Stimulated activated CD8-positive, alpha-beta memory T cell treated with anti-CD3 and anti-CD28 coated beads, Interleukin-4, amount 100 ng/mL, for 4 hours (primary cell): ENCODE data around the gene CNIH2.
"Not testable (repeated sequence)": the region's sequence is repeated elsewhere in the genome, so short reads cannot be mapped to it uniquely, and the experiment has no call there.

Experiments
- DNase-seq, 2 donors: peaks; one replicate each; pipeline ENCODE4 v3.0.0-alpha.2; 2020; ENCODE audit warnings: low read depth in 2 of 2, low spot score in 1 of 2

Gene CNIH2

GRCh38 chr11:66276619-66277018 is 1.4 kb upstream of the CNIH2 start:
- DNase-seq, result not testable (repeated sequence)

DNA sequence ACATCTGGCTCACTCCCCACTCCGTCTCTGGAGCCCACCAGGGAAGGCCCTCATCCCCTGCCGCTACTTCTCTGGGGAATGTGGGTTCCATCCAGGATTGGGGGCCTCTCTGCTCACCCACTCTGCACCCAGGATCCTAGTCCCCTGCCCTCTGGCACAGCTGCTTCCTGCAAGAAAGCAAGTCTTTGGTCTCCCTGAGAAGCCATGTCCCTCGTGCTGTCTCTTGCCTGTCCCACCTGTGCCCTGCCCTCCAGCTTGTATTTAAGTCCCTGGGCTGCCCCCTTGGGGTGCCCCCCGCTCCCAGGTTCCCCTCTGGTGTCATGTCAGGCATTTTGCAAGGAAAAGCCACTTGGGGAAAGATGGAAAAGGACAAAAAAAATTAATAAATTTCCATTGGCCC is 911 bp upstream of the CNIH2 start:
- DNase-seq, result not testable (repeated sequence)

GRCh38 chr11:66278363-66279091 is 552 bp downstream of the CNIH2 start:
- DNase-seq, result no peak

- DNase-seq, result no peak
These were observed 1.2 kb downstream of the CNIH2 start for GRCh38 chr11:66279092-66279734.

DNA sequence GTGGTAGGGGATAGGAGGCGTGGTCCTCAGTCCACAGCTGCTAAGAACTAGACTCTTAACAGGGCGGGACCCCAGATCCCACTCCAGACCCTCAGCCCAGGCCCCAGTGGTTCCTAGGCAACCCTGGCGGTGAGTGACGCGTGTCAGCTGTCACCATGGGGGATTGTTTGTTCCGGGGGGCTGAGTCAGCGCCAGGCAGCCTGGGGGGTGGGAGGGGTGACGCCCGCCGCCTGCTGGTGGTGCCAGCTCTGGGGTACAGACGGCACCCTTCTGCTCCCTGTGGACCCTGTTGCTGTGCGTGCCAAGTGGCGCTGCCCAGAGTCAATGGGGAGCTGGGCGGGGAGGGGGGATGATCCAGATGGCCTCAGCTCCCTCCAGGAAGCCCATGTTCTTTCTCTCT is 2.5 kb downstream of the CNIH2 start:
- no peak for DNase-seq

- DNase-seq, result no peak
These were observed 3.0 kb downstream of the CNIH2 start for GRCh38 chr11:66281001-66281400.

- no peak for DNase-seq
These were observed 3.9 kb downstream of the CNIH2 start for GRCh38 chr11:66281776-66282467.

DNA sequence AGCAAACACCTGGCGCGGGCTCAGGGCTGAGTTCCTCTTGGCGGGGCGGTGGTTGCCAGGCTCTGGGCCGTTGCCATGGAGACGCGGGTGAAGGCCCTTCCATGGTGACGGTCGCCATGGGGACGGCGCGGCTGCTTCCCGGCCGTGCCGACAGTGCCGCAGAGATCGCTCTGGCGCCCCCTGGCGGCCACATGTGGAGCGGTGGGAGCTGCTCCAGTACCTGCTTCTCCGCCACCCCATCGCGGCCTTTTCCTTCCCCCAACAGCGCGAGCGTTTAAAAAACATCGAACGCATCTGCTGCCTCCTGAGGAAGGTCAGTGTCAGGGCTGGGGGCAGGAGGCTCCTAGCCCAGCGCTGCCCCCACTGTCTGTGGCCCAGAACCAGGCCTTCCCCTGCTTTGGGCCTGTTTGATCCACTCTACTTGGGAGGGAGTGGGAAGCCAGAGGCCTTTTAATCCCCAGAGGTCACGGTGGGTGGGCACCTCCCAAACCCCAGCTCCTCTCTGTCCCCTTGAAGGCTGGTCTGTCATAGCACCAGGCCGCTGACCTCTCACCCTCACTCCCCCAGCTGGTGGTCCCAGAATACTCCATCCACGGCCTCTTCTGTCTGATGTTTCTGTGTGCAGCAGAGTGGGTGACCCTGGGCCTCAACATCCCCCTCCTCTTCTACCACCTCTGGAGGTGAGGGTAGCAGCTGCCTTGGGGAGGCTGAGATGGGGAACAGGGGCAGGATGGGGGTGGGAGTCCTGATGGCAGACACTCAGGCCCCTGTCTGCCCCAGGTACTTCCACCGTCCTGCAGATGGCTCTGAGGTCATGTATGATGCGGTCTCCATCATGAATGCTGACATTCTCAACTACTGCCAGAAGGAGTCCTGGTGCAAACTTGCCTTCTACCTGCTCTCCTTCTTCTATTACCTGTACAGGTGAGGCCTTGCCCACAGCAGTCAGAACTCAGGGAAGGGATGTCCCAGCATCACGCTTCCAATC is 4.8 kb downstream of the CNIH2 start:
- peak; percentile 95 for DNase-seq

DNA sequence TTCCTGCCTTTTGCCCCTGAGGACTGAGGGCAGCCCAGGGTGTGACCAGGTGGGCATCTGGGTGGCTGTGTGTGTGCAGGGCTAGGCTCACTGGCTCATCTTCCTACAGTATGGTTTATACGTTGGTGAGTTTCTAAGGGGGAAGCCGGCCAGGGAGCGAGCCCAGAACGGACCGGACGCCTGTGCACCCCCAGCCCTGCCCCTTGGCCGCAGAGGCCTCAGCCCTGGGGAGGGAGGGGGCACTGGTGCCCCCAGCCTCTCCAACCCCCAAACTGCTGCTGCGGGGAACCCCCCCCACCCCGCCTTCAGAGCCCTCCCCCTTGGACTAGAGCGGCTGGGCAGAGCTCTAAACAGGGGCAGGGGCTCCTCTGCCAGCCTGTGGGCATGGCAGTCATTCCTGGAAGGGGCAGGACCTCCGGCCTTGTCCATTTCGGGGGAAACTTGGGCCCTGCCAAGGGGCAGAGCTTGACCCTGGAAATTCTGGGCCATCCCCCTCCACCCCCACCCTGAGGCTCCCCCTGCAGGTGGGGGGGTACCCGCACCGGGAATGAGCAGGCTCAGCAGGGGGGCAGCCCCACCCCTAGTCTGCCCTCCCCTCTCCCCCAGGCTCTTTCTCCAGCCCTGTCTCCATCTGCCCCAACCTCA is 5.6 kb downstream of the CNIH2 start:
- DNase-seq, result no peak

- DNase-seq, result no peak
These were observed 6.6 kb downstream of the CNIH2 start for GRCh38 chr11:66284526-66285078.

DNA sequence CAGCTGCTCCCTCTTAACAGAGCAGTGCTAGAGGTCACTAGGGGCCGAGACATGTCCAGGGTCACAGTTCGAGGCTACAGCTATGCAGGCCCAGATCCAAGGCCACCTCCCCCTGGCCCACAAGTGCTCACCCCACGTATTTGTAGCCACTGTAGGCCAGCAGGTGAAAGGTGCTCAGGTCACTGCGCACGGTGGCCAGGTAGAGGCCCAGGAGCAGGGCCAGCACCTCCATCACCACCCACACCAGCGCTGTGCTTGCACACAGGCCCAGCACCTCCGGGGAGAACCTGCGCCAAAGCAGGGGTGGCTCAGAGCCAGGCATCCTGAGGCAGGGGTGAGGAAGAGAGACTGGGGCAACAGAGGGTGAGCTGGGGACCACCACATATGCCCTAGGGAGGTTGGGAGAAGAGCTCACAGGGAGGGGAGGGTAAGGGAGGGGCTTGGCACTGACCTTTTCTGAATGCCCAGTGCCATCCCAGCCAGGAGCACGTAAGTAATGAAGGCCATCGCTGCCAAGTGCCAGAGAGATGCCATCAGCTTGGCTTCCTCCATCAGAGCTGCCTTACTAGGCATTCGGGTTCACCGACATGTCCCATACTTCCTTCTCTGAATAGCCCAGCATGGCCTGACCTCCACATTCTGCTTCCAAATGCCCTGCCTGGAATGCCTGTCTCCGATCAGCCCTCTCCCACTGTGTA is 7.4 kb downstream of the CNIH2 start:
- no peak for DNase-seq

DNA sequence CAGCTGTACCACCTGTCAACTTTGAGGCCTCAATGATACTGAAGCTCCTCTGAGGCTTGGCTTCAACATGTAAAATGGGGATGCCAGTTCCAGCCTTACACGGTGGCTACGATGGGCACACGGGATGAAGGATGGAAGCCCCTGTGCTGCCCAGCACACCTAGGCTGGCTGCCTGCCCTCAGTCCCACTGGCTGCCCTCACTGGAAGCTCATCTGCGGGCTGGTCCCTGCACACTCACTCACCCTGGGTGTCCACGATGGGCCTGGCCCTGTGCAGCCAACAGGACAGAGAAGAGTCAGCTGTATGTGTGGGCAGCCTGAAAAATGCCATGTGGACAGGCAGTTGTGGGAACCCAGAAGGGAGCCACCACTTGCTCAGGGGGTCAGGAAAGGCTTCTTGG is 8.7 kb downstream of the CNIH2 start:
- no peak for DNase-seq

DNA sequence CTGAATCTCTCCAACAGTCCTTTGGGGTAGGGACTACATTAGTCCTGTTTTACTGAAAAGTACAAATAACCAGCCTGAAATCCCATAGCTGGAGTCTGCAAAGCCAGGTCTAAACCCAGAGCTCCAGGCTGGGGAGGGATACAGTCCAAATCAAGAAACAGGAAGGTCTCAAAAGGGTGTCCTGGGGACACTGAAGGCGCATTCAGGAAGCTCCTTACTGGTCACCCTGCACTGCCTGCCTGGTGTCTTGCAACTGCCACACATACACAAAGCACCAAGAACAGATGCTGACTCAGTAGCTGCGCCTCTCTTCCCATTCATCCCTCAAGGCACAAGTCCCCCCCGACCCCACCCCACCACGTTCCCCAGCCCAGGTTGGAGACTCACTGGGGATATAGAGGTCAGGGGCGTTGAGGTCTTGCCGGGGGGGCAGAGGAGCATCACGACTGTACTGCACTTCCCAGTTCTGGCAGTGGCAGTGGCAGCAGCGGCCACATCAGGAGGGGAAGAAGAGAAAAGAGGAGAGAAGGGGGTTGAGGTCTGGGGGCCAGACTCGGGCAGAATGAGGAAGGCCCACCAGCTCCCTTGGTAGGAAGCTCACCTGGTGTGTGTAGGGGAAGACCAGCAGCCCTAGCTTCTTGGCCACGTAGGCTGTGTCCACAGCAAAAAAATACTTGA is 9.4 kb downstream of the CNIH2 start:
- DNase-seq, result no peak

DNA sequence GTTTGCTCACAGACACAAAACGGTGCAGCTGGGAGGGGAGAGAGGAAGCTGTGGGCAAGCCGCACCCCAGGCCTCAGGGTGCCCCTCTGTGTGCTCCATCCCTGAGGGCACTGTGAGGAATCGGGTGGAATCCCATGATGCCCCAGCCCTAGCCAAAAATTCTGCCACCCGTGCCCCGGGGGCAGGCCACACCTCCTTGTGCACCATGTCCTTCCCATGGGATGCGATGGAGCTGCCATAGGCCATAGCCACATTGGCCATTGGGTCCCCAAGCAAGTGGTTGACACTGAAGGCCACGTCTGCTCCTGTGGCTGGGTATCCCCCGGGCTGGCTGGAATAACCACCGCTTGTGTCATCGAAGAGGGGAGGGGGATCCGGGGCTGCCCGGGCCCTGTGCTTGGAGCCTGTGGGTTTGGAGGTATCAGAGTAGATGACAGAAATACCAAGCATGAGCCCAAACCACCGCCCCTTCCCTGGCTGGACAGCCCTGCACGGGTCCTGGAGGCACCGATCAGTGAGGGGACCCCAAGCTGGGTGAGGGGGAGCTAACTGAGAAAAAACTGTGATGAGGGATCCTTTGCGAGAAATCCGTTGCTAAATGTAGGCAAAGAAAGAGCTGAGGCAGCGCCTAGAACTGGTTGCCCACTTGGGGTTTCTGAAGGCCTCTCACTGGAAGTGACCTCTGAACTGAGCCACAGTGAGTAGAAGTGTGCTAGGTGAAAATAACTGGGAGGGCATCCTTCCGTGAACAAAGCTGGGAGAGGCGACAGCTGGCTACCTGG is 10.1 kb downstream of the CNIH2 start:
- no peak for DNase-seq

- DNase-seq, result peak; percentile 95 to 98
These were observed 10.9 kb downstream of the CNIH2 start, which contains the start of gene YIF1A for GRCh38 chr11:66288671-66289547. Gene YIF1A (minus strand): TSS chr11:66289143. CDS start chr11:66288985, 158 bp downstream.

DNA sequence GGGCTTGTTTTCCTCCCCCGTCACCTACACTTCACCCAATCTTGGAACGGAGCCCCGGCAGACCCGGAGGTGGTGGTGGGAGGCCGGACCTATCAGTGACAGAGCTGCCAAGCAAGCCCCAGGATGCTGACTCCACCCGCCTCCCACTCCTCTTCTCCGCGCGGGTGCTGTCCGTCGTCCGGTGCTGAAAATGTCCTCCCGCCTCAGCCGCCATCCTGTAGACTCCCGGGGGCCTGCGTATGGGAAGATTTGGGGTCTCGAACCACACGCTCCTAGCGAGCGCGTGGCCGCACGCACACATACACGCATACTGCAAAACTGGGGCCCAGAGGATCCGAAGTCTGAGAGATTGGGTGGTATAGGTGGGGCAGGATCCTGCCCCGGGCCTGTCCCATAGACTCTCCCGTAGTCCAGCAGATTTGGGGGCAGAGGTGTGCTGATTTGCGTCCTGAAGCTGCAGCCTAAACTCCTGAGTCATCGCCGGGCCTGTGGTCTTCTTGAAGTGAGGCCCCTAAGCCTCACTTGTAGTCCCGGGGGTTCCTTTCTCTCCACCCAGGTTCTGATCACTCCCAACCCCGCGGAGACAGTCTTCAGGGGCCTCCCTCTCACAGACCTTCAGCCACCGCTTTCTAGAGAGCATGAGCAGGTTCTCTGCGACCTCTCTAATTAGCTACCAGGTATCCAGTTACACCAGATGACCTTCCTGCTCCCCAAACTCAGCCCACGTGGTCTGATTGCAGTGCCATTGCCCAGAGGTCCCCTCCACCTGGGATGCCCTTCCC is 11.8 kb downstream of the CNIH2 start:
- DNase-seq, result peak; percentile 52 to 62

GRCh38 chr11:66290330-66290621 is 12.3 kb downstream of the CNIH2 start:
- DNase-seq, result no peak
